WTC11 (cell line): ENCODE measurements around the gene RALBP1. TPM values are rescaled to one million over a fixed set of nuclear protein-coding genes. Genes with fewer than 3 reads are reported as not detected.

Source experiments
- ATAC-seq: fragments of 200-7000 bp; cut with Tn5 transposase; 2 replicates; pipeline ENCODE4 v1.10.0; 2021; ENCODE audit warnings: mild to moderate bottlenecking, moderate library complexity
- CTCF ChIA-PET: fragments of 300-600 bp; sonication (Branson Sonifier 250); formaldehyde crosslinking; loops from one replicate; lab custom pipeline; 2021; ENCODE audit warnings: antibody characterized with exemption; lab: Charles Lee
- POLR2A ChIA-PET: fragments of 350-600 bp; sonication (Branson Sonifier 250); formaldehyde crosslinking; loops from one replicate; lab custom pipeline; 2021; ENCODE audit warnings: antibody characterized with exemption; lab: Charles Lee
- DNase-seq: peaks from one replicate; pipeline ENCODE4 v3.0.0; 2021; ENCODE audit warnings: low spot score
- H3K27ac Mint-ChIP-seq: 2 replicates; pipeline ENCODE4 v1.8.0; 2021; ENCODE audit warnings: mixed read lengths
- H3K27me3 Mint-ChIP-seq: 2 replicates; pipeline ENCODE4 v1.8.0; 2021; ENCODE audit warnings: low read depth, mild to moderate bottlenecking, moderate library complexity, mixed read lengths
- H3K36me3 Mint-ChIP-seq: 2 replicates; pipeline ENCODE4 v1.8.0; 2021; ENCODE audit warnings: mixed read lengths
- H3K4me1 Mint-ChIP-seq: 2 replicates; pipeline ENCODE4 v1.8.0; 2022; ENCODE audit warnings: mixed read lengths
- H3K4me3 Mint-ChIP-seq: 2 replicates; pipeline ENCODE4 v1.8.0; 2021; ENCODE audit warnings: mild to moderate bottlenecking, moderate library complexity, mixed read lengths
- H3K9me3 Mint-ChIP-seq: 2 replicates; pipeline ENCODE4 v1.8.0; 2021; ENCODE audit warnings: mixed read lengths
- ATF3 ChIP-seq: sonication (generic); formaldehyde crosslinking; conservative IDR thresholded peaks from 2 replicates; pipeline ENCODE4 v1.8.1; 2022; ENCODE audit warnings: mild to moderate bottlenecking, missing genetic modification reagents
- CDX4 ChIP-seq: fragments of 250-450 bp; sonication (Bioruptor Pico); IDR thresholded peaks from 2 replicates; pipeline ENCODE4 v1.9.0; 2021; ENCODE audit warnings: moderate library complexity, mild to moderate bottlenecking, inconsistent platforms, borderline replicate concordance
- CREB1 ChIP-seq: sonication (generic); formaldehyde crosslinking; IDR thresholded peaks from 2 replicates; pipeline ENCODE4 v1.8.0; 2023; ENCODE audit warnings: mild to moderate bottlenecking, missing genetic modification reagents
- E2F5 ChIP-seq: sonication (generic); formaldehyde crosslinking; IDR thresholded peaks from 2 replicates; pipeline ENCODE4 v1.8.1; 2022; ENCODE audit warnings: mild to moderate bottlenecking, moderate library complexity, missing genetic modification reagents
- EMX1 ChIP-seq: fragments of 250-450 bp; sonication (Bioruptor Pico); IDR thresholded peaks from 2 replicates; pipeline ENCODE4 v1.8.0; 2021; ENCODE audit warnings: mild to moderate bottlenecking
- ESRRA ChIP-seq: sonication (generic); formaldehyde crosslinking; IDR thresholded peaks from 2 replicates; pipeline ENCODE4 v1.8.1; 2022; ENCODE audit warnings: mild to moderate bottlenecking, missing genetic modification reagents, borderline replicate concordance
- ETV6 ChIP-seq: sonication (generic); formaldehyde crosslinking; IDR thresholded peaks from 2 replicates; pipeline ENCODE4 v1.8.1; 2022; ENCODE audit warnings: mild to moderate bottlenecking, missing genetic modification reagents
- FOXJ3 ChIP-seq: sonication (generic); formaldehyde crosslinking; IDR thresholded peaks from 2 replicates; pipeline ENCODE4 v1.9.0; 2021; ENCODE audit warnings: missing genetic modification reagents, mild to moderate bottlenecking, borderline replicate concordance
- FOXK1 ChIP-seq: sonication (generic); formaldehyde crosslinking; IDR thresholded peaks from 2 replicates; pipeline ENCODE4 v1.8.0; 2022; ENCODE audit warnings: mild to moderate bottlenecking, moderate library complexity, missing genetic modification reagents
- FOXP1 ChIP-seq: sonication (generic); formaldehyde crosslinking; IDR thresholded peaks from 2 replicates; pipeline ENCODE4 v1.8.0; 2022; ENCODE audit warnings: missing genetic modification reagents, mild to moderate bottlenecking, moderate library complexity, borderline replicate concordance
- GABPB1 ChIP-seq: sonication (generic); formaldehyde crosslinking; IDR thresholded peaks from 2 replicates; pipeline ENCODE4 v1.8.1; 2023; ENCODE audit warnings: mild to moderate bottlenecking, missing genetic modification reagents
- HMGXB4 ChIP-seq: sonication (generic); formaldehyde crosslinking; IDR thresholded peaks from 2 replicates; pipeline ENCODE4 v1.8.1; 2023; ENCODE audit warnings: mild to moderate bottlenecking, moderate library complexity, missing genetic modification reagents
- KAT7 ChIP-seq: sonication (generic); formaldehyde crosslinking; IDR thresholded peaks from 2 replicates; pipeline ENCODE4 v1.8.1; 2023; ENCODE audit warnings: missing genetic modification reagents, mild to moderate bottlenecking, borderline replicate concordance
- MAX ChIP-seq: sonication (generic); formaldehyde crosslinking; IDR thresholded peaks from 2 replicates; pipeline ENCODE4 v1.8.0; 2022; ENCODE audit warnings: mild to moderate bottlenecking, missing genetic modification reagents
- MYBL2 ChIP-seq: sonication (generic); formaldehyde crosslinking; IDR thresholded peaks from 2 replicates; pipeline ENCODE4 v1.8.1; 2023; ENCODE audit warnings: mild to moderate bottlenecking, moderate library complexity, missing genetic modification reagents
- NFATC4 ChIP-seq: fragments of 250-450 bp; sonication (Bioruptor Pico); IDR thresholded peaks from 2 replicates; pipeline ENCODE4 v1.9.0; 2021; ENCODE audit warnings: mild to moderate bottlenecking
- NFE2L1 ChIP-seq: sonication (generic); formaldehyde crosslinking; IDR thresholded peaks from 2 replicates; pipeline ENCODE4 v1.8.1; 2023; ENCODE audit warnings: missing genetic modification reagents
- PREB ChIP-seq: sonication (generic); formaldehyde crosslinking; IDR thresholded peaks from 2 replicates; pipeline ENCODE4 v1.8.1; 2022; ENCODE audit warnings: mild to moderate bottlenecking, missing genetic modification reagents, moderate library complexity, borderline replicate concordance
- RELA ChIP-seq: sonication (generic); formaldehyde crosslinking; IDR thresholded peaks from 2 replicates; pipeline ENCODE4 v1.8.1; 2022; ENCODE audit warnings: missing genetic modification reagents, mild to moderate bottlenecking, borderline replicate concordance
- SMAD3 ChIP-seq: sonication (generic); formaldehyde crosslinking; IDR thresholded peaks from 2 replicates; pipeline ENCODE4 v1.8.0; 2022; ENCODE audit warnings: missing genetic modification reagents, mild to moderate bottlenecking, borderline replicate concordance
- TP53 ChIP-seq: sonication (generic); formaldehyde crosslinking; IDR thresholded peaks from 2 replicates; pipeline ENCODE4 v1.8.1; 2023; ENCODE audit warnings: mild to moderate bottlenecking, missing genetic modification reagents
- ZMAT4 ChIP-seq: fragments of 250-450 bp; sonication (Bioruptor Pico); IDR thresholded peaks from 2 replicates; pipeline ENCODE4 v1.9.0; 2021; ENCODE audit warnings: mild to moderate bottlenecking
- ZNF121 ChIP-seq: sonication (generic); formaldehyde crosslinking; IDR thresholded peaks from 2 replicates; pipeline ENCODE4 v1.8.0; 2023; ENCODE audit warnings: missing genetic modification reagents
- ZNF263 ChIP-seq: sonication (generic); formaldehyde crosslinking; IDR thresholded peaks from 2 replicates; pipeline ENCODE4 v1.8.1; 2022; ENCODE audit warnings: low read depth, mild to moderate bottlenecking, moderate library complexity, missing genetic modification reagents
- ZNF396 ChIP-seq: fragments of 250-450 bp; sonication (Bioruptor Pico); IDR thresholded peaks from 2 replicates; pipeline ENCODE4 v1.8.0; 2021; ENCODE audit warnings: mild to moderate bottlenecking, moderate library complexity, borderline replicate concordance
- ZNF425 ChIP-seq: fragments of 250-450 bp; sonication (Bioruptor Pico); conservative IDR thresholded peaks from 2 replicates; pipeline ENCODE4 v1.9.0; 2021; ENCODE audit warnings: mild to moderate bottlenecking
- ZNF512 ChIP-seq: sonication (generic); formaldehyde crosslinking; IDR thresholded peaks from 2 replicates; pipeline ENCODE4 v1.8.1; 2022; ENCODE audit warnings: missing genetic modification reagents, borderline replicate concordance
- total RNA-seq: library from RNA; stranded (reverse); gene quantifications from 3 replicates; pipeline ENCODE4 v1.2.3, GENCODE V29; 2021

Gene RALBP1
- total RNA-seq, 1 experiment from 2014 or later: 69.3 TPM

GRCh38 chr18:9466846-9467245 lies 8.5 kb upstream of the RALBP1 start:
- H3K9me3 Mint-ChIP-seq: peaks cover 28% of the 10 kb centered on the region
- no peak for ATAC-seq
- no peak for TF ChIP-seq NFE2L1
- TF ChIP-seq CREB1 (CRISPR knock-in tag): no peak
- TF ChIP-seq ZNF396 (CRISPR knock-in tag): no peak
- TF ChIP-seq MAX: no peak
- TF ChIP-seq EMX1: no peak
- no peak for TF ChIP-seq NFATC4
- TF ChIP-seq ZNF263 (CRISPR knock-in tag): no peak
- no peak for TF ChIP-seq ESRRA
- TF ChIP-seq ZNF425: no peak
- no peak for TF ChIP-seq TP53 (CRISPR knock-in tag)
- no peak for TF ChIP-seq CDX4
- TF ChIP-seq GABPB1: no peak
- TF ChIP-seq HMGXB4 (CRISPR knock-in tag): no peak
- no peak for TF ChIP-seq ZMAT4
- TF ChIP-seq FOXP1 (CRISPR knock-in tag): no peak
- TF ChIP-seq ATF3 (CRISPR knock-in tag): no peak
- no peak for TF ChIP-seq FOXJ3
- H3K27me3 Mint-ChIP-seq: no peaks in the 10 kb centered on the region
- no peak overlapping the region for H3K4me3 Mint-ChIP-seq
- peaks cover 20% of the 10 kb centered on the region for H3K36me3 Mint-ChIP-seq
- DNase-seq: no peak
- no peak overlapping the region for H3K27ac Mint-ChIP-seq
- POLR2A ChIA-PET: no interaction called here
- no peaks in the 10 kb centered on the region for H3K4me1 Mint-ChIP-seq
- CTCF ChIA-PET: no interaction called here

GRCh38 chr18:9468998-9469397 lies 6.3 kb upstream of the RALBP1 start:
- Mint-ChIP-seq H3K27ac (no peak overlapping the region), H3K27me3 (no peaks in the 10 kb centered on the region), H3K9me3 (peaks cover 28% of the 10 kb centered on the region), H3K4me3 (no peak overlapping the region), H3K36me3 (peaks cover 20% of the 10 kb centered on the region), H3K4me1 (peaks cover 1% of the 10 kb centered on the region)
- POLR2A ChIA-PET: no interaction called here
- ATAC-seq: no peak
- TF ChIP-seq ETV6 (CRISPR knock-in tag) (no peak), FOXK1 (CRISPR knock-in tag) (no peak), SMAD3 (CRISPR knock-in tag) (no peak), PREB (CRISPR knock-in tag) (no peak), MYBL2 (CRISPR knock-in tag) (no peak), ZNF512 (CRISPR knock-in tag) (no peak), ZNF263 (CRISPR knock-in tag) (no peak), KAT7 (no peak), ZNF121 (CRISPR knock-in tag) (no peak), E2F5 (CRISPR knock-in tag) (no peak), HMGXB4 (CRISPR knock-in tag) (no peak), ESRRA (no peak), RELA (CRISPR knock-in tag) (no peak)
- DNase-seq: no peak
- CTCF ChIA-PET: no interaction called here
